Caki2 (cell line): ENCODE measurements around the gene SHH. TPM values are rescaled to one million over a fixed set of nuclear protein-coding genes. Genes with fewer than 3 reads are reported as not detected.
"Not testable (repeated sequence)": the region's sequence is repeated elsewhere in the genome, so short reads cannot be mapped to it uniquely, and the experiment has no call there.

ENCODE experiments used
- DNase-seq: peaks from one replicate; pipeline ENCODE4 v3.0.0-alpha.2; 2015; ENCODE audit warnings: low read depth
- in situ Hi-C: cut with HindIII; loops from 2 replicates; pipeline ENCODE4 v1.10.0; 2016; ENCODE audit warnings: low sequenced_read_pairs, low pct_unique_long_range_greater_than_20kb, mixed read lengths
- total RNA-seq: library from RNA; depleted of rRNA; stranded (reverse); fragments of >200 nt; shearing (Covaris generic); gene quantifications from 2 replicates; pipeline ENCODE4 v1.2.3, GENCODE V29; 2014; ENCODE audit warnings: low replicate concordance

The SHH gene
- total RNA-seq, 1 experiment from 2014 or later: 18.5 TPM

GRCh38 chr7:155829796-155830470 is 17.7 kb upstream of the SHH start:
- in situ Hi-C loops: no loop called here
- peak; percentile 85 for DNase-seq

GRCh38 chr7:155825336-155825735 is 13.1 kb upstream of the SHH start:
- in situ Hi-C loops: no loop called here
- no peak for DNase-seq

GRCh38 chr7:155824227-155824886 is 12.1 kb upstream of the SHH start:
- in situ Hi-C loops: no loop called here
- DNase-seq: peak; percentile 25

GRCh38 chr7:155821851-155822250 is 9.6 kb upstream of the SHH start:
- in situ Hi-C loops: no loop called here
- no peak for DNase-seq

- in situ Hi-C loops: no loop called here
- DNase-seq: no peak
Measured at GRCh38 chr7:155820788-155821187, 8.5 kb upstream of the SHH start.

GRCh38 chr7:155820246-155820645 is 8.0 kb upstream of the SHH start:
- in situ Hi-C loops: no loop called here
- DNase-seq: no peak

- in situ Hi-C loops: no loop called here
- no peak for DNase-seq
Measured at GRCh38 chr7:155819186-155819585, 6.9 kb upstream of the SHH start.

- in situ Hi-C loops: no loop called here
- no peak for DNase-seq
Measured at GRCh38 chr7:155818820-155819168, 6.5 kb upstream of the SHH start.

- DNase-seq: no peak
- in situ Hi-C loops: no loop called here
Measured at GRCh38 chr7:155818154-155818819, 6.0 kb upstream of the SHH start.

GRCh38 chr7:155817515-155817914 is 5.3 kb upstream of the SHH start:
- in situ Hi-C loops, DNase-seq: not testable (repeated sequence)

GRCh38 chr7:155816996-155817395 is 4.7 kb upstream of the SHH start:
- in situ Hi-C loops: no loop called here

GRCh38 chr7:155816192-155816508 is 3.9 kb upstream of the SHH start:
- no peak for DNase-seq
- in situ Hi-C loops: no loop called here

More at GRCh38 chr7:155816996-155817395, 4.7 kb upstream of the SHH start:
- no peak for DNase-seq

- DNase-seq: peak; percentile 59
- in situ Hi-C loops: no loop called here
Measured at GRCh38 chr7:155815332-155816191, 3.3 kb upstream of the SHH start.

GRCh38 chr7:155814316-155815276 is 2.3 kb upstream of the SHH start:
- no peak for DNase-seq
- in situ Hi-C loops: no loop called here

GRCh38 chr7:155813546-155814315 is 1.5 kb upstream of the SHH start:
- in situ Hi-C loops: no loop called here
- no peak for DNase-seq

GRCh38 chr7:155813125-155813524 is 862 bp upstream of the SHH start:
- no peak for DNase-seq
- in situ Hi-C loops: no loop called here

- DNase-seq: peak; percentile 35
- in situ Hi-C loops: no loop called here
Measured at GRCh38 chr7:155811560-155811894, 736 bp downstream of the SHH start.
